ENCODE data around the gene RHOH.
"Not testable (repeated sequence)": the region's sequence is repeated elsewhere in the genome, so short reads cannot be mapped to it uniquely, and the experiment has no call there.

RHOH gene

DNA sequence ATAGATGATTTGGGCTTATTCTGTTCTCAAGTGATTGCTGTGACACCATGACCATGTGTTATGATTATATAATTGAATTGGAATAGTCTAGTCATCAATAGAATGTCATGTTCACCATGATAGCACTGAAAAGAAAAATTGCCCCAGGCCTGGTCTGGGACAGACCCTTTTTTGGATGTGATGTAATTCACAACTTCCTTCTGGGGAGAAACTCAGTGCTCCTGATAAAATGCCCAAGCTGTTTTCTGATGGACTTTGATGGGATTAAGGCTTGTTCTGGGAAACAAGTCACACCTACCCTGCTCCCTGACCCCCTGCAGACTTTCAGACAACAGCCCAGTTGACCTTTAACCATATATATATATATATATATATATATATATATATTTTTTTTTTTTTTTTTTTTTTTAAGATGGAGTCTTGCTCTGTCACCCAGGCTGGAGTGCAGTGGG, 65.3 kb downstream of the RHOH start:
- DNase-seq (ENCODE audit: low read depth), result no peak

DNA sequence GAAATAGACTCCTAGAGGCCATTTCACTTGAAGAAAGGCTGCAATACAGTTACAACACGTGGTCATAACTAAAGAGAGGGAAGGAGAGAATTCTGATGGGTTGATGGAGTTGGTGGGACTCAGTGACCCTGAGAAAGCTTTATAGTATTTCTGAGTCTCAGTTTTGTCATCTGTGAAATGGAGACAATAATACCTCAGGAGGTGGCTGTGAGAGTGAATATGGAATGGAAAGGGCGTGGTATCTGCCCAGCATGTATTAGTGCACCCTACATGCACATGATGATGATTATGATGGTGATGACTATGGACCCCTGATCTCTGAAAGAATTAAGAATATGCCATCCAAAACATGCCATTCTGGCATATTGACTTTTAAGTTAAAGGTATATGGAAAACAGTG, 66.0 kb downstream of the RHOH start:
- DNase-seq (ENCODE audit: low read depth), result no peak

DNA sequence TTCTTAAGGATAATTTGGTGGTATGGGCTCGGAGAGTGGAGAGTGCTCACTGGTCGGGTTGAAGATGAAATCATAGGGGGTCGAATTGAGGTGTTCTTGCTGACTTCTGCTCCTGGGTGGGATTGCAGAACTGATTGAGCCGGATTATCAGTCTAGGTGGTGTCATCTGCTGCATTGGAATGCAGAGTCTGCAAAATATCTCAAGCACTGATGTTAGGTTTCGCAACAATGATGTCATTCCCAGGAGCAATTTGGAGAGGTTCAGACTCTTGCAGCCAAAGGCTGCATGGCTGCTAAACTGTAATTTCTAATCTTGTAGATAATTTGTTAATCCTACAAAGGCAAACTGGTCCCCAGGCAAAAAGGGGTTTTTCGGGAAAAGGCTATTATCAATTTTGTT, 67.7 kb downstream of the RHOH start:
- peak; percentile 61 for DNase-seq (ENCODE audit: low read depth)

DNA sequence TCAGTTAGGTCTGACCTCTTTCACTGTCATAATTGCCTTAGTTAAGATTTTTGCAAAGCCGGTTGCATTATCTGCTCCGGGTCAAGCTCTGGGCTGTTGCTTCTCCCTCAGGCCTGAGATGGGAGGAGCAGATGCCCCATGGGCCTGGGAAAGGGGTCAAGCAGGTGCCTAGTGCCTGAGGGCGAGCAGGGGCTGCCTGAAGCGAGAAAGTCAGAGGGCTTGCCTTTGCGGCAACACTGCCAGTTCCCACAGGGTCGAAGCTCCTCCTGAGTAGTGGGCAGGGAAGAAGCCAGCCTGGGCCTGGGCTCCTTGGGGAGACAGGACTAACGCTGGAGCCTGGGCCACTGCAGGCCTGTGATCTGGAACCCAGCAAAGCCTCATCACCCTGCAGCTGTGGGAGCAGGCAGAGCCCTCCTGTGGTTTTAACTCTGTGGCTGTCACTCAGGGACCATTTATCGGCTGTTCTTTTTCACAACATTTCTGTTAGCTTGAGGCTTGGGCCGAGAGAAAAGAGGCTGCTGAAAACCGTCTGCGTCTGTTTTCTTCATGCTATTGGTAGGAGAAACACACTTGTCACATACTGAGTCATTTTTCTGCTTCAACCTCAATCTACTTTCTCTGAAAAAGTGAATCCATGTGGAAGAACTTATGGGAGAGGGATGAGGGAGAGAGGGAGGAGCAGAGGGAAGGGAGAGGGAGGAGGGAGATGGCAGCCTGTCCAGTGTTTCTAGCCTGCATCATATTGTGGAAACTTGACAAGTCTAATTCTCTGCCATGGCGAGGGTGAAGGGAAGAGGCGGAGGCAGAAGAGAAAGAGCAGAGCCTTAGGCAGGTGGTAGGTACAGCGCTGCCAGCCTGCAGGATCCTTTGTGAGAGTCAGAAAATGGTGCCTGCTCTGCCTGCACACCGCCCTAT, 68.4 kb downstream of the RHOH start:
- no peak for DNase-seq (ENCODE audit: low read depth)

DNA sequence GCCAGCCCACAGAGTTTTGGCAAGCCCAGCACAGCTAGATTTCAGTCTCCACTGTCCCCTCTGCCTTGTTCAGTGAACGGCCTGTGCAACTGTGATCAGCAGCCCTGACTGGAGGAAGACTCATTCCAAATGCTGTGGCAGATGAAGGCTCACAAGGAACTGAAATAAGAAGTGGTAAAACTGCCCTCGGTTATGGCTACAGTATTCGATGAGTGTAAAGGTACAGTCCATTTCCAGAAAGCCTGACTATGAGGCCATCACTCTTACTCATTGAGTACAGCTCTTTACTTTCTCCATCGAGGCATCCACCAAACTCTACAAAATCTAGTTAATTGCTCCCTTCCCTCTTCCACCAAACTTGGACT, 69.1 kb downstream of the RHOH start:
- no peak for DNase-seq (ENCODE audit: low read depth)

DNA sequence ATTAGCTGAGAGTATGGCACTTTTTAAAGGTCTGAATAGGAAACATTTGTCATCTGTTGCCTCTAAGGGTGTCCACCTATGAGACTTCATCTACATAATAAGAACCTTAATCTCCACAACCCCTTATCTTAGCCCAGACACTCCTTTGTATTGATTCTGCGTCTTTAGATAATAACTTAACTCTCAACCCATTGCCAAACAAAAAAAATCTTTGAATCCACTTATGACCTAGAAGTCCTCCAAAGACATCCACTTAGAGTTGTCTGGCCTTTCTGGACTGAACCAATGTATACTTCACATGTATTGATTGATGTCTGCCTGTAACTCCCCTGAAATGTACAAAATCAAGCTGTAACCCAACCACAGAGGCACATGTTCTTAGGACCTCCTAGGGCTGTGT, 72.3 kb downstream of the RHOH start:
- no peak for DNase-seq (ENCODE audit: low read depth)

DNA sequence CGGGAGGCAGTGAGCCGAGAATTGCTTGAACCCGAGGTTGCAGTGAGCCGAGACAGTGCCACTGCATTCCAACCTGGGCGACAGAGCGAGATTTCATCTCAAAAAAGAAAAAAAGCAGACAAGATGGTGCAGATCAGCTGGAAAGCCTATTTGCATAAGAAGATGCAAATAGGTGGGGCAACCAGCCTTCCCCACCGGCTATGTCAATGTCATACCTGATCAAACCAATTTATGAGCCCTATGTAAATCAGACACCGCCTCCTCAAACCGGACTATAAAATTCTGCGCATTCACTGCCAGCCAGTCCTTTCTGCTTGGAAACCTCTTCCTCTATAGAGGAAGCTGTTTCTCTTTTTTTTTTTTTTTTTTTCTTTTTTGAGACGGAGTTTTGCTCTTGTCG, 73.8 kb downstream of the RHOH start:
- no peak for DNase-seq (ENCODE audit: low read depth)

DNA sequence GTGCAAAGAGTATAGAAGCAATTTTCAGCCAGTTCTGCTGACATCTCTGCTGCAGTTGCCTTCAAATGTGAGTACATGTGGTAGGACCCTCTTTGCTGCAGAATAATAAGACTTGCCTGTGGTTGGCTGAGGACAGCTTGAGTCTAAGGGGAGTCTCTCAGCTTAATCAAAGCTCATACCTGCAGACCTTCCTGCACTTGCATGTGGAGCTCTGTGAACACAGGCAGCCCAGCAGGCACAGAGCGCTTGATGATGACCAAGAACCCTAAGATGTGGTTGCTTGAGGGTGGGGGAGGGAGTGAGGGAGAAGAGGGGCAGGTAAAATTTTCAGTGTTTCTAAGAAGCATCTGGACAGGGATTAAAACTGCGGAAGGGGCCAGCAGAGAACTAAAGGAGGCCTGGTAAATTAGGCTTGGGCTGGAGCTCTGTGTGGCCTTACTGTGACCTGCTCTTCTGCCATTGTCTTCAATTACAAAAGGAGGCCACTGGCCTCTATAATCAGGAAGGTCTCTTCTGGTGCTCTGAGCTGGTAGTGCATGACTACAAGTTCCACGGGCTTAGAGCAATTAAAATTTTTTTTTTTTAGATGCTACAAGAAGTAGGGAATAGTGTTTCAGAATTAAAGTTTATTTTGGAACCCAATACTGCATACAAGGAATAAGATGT, 78.4 kb downstream of the RHOH start:
- no peak for DNase-seq (ENCODE audit: low read depth)

DNA sequence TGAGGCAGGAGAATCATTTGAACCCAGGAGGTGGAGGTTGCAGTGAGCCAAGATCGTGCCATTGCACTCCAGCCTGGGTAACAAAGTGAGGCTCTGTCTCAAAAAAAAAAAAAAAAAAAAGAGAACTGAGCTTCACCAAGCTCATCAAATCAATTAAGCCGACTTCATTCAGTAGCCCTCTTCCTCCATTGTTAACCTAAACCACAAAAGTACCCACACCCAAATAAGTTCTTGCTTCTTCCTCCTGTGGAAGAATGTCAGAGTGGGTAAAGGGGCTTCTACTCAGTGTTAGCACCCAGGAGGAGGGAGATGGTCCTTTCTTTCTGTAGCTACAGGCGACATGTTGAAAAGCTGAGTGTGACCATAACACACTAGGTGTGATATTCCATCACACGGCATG, 79.7 kb downstream of the RHOH start:
- DNase-seq (ENCODE audit: low read depth), result no peak

DNA sequence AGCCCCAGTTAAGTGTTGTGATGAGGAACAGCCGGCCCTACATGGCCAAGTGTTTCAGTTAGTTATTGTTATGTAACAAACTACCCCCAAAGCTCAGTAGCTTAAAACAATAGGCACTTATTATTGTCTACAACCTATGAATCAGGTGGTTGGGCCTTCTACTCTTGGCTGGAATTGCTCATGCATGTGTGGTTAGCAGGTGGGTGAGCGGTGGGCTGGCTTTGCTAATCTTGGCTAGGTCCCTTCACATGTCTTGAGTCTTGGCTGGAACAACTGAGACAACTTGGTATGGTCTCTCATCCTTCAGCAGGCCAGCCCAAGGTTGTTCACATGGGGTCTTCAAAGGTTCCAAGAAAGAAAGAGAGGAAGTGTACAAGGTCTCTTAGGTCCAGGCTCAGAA, 83.8 kb downstream of the RHOH start:
- no peak for DNase-seq (ENCODE audit: low read depth)

DNA sequence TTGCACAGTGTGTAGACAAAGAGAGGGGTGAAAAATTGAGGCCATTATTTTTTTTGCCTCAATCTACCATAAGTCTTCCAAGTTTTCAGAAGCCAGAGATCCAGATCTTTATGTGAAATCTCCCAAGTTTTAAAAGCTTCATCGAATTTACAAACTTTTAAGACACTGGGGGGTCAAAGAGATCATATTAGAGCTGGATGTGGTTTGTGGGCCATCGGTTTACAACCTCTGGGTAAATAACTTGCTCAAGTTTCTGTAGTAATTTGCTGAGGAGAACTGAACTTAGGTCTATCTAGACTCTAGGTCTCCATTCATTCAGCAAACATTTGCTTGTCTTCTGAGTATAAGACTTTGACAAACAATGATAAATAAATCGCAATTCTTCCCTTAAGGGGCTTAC, 84.3 kb downstream of the RHOH start:
- DNase-seq (ENCODE audit: low read depth), result no peak

DNA sequence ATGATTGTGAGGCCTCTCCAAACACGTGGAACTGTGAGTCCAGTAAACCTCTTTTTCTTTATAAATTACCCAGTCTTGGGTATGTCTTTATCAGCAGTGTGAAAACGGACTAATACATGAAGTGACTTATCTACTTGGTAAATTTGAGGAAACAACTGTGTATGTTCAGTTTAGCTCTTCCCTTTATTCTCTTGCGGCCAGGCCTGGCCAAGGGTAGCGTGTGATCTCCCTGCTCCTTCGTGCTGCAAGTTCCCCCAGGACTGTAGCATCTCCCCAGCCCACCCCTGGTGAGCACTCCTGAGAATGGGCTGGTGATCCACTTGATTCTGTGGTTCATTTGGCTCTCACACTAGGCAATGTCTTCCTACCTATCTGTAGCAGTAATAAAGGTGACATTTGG, 85.1 kb downstream of the RHOH start:
- no peak for DNase-seq (ENCODE audit: low read depth)

DNA sequence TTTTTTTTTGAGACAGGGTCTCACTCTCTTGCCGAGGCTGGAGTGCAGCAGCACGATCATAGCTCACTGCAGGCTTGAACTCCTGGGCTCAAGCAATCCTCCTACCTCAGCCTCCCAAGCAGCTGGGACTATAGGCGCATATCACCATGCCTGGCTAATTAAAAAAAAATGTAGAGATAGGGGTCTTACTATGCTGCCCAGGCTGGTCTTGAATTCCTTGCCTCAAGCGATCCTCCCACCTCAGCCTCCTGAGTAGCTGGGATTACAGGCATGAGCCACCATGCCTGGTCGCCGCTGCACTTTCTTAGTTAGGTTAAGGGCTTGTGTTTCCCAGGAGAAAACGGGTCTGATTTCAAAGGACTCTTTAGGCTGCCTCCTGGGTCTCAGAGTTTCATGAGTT, 86.0 kb downstream of the RHOH start:
- not testable (repeated sequence) for DNase-seq (ENCODE audit: low read depth)

DNA sequence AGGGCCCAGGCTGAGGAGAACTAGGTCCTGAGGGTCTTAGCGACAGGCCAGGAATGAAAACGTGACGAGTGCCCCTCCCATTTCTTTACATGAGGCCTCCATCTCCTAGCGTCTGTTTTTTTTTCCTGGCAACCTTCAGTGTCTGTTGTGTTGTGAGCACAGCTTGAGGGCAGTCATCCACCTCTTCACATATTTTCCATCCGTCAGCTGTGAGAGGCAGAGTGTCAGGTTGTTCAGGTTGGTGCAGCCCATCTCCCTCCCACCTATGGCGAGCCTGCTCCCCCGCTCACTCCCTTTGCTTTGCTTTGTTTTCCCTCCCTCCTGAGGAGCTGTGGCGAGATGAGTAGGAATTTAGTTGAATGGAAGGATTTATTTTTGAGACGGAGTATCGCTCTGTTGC, 86.6 kb downstream of the RHOH start:
- DNase-seq (ENCODE audit: low read depth), result no peak

DNA sequence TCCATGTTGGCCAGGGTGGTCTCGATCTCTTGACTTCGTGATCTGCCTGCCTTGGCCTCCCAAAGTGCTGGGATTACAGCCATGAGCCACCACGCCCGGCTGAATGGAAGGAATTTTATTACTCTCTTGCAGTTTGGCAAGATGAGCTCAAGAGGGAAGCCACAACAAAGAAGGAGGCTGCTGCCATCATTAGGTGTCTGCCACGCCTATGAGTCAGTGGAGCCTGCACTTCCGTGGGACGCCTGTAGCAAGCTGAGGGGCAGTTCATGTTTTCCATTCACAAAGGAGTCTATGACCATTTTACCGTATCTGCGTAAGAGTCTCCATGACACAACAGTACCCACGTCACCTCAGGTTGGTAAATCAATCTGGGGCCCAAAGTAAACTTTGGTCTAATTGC, 87.1 kb downstream of the RHOH start:
- DNase-seq (ENCODE audit: low read depth), result peak; percentile 15

DNA sequence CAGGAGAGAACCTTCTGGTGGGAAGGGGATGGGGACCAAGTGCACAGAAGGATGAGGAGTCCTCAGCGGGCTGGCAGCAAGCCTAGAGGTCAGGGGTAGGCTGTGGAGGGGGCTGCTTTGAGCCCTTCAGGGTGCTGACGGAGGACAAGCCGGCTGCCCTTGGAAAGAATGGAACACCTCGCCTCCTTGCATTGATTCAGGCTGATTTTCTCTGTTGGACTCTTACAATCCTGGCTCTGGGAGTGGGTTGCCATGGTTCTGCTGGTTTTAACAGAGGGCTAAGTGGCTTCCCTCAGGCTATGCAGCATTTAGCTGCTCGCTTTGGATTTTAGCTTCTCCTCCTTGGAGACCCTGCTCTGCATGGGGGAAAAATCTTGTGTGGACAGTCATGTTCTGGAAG, 88.9 kb downstream of the RHOH start:
- DNase-seq (ENCODE audit: low read depth), result no peak

DNA sequence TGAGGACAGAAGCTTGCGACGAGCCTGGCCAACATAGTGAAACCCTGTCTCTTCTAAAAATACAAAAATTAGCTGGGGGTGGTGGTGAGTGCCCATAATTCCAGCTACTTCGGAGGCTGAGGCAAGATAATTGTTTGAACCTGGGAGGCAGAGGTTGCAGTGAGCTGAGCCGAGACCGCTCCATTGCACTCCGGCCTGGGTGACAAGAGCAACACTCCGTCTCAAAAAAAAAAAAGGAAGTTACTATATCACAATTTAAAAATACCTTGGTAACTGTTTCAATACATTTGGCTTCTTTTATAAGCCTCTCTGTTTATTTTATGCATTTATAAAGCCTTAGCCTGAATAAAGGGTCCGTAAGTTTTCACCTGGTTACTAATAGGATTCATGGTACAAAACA, 91.7 kb downstream of the RHOH start:
- no peak for DNase-seq (ENCODE audit: low read depth)

DNA sequence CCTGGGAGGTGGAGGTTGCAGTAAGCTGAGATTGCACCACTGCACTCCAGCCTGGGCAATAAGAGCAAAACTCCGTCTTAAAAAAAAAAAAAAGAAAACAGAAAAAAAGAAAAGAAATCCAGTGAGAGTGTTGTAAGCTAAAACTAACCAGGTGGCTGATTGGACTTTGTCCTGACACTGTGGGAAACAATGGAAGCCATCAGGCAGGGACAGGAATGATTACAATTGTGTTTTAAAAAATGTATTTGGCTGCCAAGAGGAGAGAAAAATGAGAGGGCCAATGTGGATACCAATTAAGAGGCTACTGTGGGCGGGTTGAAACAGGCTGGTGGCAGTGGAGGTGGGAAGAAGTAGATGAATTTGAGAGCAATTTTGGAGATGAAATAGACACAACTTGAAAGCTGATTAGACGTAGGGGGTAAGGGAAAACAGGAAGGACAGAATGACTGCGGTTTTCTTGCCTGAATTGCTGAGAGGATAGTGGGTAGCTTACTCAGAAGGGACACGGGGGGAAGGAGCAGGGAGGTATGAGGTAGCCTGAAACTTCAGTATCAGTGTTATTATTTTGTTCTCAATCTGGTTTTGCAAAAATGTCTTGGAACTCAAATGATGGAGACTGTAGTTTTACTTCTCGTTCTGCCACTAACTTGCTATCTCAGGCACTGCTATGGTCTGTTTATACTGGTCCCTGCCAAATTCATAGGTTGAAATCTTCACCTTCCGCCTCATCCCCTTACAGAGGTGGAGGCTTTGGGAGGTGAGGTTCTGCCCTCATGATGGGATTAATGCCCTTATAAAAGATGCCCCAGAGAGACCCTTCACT, 92.7 kb downstream of the RHOH start:
- peak; percentile 42 for DNase-seq (ENCODE audit: low read depth)

DNA sequence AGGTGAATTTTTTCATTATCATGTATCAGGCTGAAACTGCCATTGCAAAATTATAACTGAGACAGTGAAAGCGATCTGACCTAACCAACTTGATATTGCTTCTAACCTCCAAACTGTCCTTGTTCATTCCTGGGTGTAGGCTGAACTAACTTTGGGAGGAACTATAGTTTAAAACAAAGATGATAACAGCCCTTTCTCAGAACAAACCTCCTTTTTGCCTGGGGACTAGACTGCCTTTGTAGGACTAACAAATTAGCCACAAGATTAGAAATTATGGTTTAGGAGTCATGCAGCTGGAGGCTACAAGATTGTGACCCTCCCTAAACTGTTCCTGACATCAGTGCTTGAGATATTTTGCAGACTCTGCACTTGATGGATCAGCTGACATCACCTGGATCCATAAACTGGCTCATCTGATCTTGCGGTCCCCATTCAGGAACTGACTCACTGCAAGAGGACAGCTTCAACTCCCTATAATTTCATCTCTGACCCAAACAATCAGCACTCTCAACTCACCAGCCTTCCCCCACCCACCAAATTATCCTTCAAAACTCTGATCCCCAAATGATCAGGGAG, 93.9 kb downstream of the RHOH start:
- peak; percentile 5 for DNase-seq (ENCODE audit: low read depth)

DNA sequence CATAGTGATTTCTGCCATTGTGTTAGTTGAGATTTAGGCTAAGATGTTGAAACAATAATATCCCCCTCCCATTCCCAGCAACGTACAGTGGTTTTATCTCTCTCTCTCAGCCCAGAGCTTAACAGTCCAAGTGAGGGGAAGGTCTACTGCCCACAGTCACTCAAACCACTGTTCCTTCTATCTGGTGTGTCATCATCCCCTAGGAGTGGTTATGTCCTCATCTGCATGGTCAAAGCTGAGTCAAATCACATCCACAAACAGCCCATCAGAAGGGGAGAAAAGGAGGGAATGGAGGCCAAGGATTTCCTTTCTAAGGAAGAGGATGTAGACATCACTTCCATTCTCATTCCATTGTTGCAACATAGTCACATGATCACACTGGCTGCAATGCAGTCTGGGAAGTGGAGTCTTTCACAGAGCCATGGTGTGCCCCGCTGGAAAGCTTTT, 95.5 kb downstream of the RHOH start:
- DNase-seq (ENCODE audit: low read depth), result peak; percentile 24

DNA sequence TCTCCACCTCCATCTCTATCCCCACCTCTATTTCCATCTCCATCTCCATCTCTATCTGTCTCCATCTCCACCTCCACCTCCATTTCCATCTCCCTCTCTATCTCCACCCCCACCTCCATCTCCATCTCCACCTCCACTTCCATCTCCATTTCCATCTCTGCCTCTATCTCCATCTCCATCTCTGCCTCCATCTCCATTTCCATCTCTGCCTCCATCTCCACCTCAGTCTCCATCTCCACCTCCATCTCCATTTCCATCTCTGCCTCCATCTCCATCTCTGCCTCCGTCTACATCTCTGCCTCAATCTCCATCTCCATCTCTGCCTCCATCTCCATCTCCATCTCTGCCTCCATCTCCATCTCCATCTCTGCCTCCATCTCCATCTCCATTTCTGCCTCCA, 97.5 kb downstream of the RHOH start:
- no peak for DNase-seq (ENCODE audit: low read depth)

DNA sequence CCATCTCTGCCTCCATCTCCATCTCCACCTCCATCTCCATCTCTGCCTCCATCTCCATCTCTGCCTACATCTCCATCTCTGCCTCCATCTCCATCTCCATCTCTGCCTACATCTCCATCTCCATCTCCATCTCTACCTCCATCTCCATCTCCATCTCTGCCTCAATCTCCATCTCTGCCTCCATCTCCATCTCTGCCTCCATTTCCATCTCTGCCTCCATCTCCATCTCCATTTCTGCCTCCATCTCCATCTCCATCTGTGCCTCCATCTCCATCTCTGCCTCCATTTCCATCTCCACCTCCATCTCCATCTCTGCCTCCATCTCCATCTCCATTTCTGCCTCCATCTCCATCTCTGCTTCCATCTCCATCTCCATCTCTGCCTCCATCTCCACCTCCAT, 98.2 kb downstream of the RHOH start:
- DNase-seq (ENCODE audit: low read depth), result not testable (repeated sequence)

Data from EH (cell line).